GM12874 (cell line): ENCODE measurements around the gene PGAP6.

ENCODE experiments used
- TF ChIP-seq, protein P1 (sequence below): IDR thresholded peaks from 2 replicates; pipeline ENCODE4 v1.5.1; 2011; ENCODE audit warnings: low read depth, mild to moderate bottlenecking, control low read depth, low read length, moderate library complexity; ENCODE audit not compliant: insufficient read depth

Gene PGAP6

DNA sequence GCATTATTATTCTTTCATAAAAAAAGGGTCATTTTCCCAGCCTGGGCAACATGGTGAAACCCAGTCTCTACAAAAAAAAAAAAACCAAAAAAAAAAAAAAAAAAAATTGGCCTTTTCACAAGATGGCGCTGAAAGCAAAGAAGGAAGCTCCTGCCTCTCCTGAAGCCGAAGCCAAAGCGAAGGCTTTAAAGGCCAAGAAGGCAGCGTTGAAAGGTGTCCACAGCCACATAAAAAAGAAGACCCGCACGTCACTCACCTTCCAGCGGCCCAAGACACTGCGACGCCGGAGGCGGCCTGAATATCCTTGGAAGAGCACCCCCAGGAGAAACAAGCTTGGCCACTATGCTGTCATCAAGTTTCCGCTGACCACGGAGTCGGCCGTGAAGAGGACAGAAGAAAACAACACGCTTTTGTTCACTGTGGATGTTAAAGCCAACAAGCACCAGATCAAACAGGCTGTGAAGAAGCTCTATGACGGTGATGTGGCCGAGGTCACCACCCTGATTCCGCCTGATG is 4.9 kb upstream of the PGAP6 start:
- TF ChIP-seq, protein P1, sequence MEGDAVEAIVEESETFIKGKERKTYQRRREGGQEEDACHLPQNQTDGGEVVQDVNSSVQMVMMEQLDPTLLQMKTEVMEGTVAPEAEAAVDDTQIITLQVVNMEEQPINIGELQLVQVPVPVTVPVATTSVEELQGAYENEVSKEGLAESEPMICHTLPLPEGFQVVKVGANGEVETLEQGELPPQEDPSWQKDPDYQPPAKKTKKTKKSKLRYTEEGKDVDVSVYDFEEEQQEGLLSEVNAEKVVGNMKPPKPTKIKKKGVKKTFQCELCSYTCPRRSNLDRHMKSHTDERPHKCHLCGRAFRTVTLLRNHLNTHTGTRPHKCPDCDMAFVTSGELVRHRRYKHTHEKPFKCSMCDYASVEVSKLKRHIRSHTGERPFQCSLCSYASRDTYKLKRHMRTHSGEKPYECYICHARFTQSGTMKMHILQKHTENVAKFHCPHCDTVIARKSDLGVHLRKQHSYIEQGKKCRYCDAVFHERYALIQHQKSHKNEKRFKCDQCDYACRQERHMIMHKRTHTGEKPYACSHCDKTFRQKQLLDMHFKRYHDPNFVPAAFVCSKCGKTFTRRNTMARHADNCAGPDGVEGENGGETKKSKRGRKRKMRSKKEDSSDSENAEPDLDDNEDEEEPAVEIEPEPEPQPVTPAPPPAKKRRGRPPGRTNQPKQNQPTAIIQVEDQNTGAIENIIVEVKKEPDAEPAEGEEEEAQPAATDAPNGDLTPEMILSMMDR = no peak

DNA sequence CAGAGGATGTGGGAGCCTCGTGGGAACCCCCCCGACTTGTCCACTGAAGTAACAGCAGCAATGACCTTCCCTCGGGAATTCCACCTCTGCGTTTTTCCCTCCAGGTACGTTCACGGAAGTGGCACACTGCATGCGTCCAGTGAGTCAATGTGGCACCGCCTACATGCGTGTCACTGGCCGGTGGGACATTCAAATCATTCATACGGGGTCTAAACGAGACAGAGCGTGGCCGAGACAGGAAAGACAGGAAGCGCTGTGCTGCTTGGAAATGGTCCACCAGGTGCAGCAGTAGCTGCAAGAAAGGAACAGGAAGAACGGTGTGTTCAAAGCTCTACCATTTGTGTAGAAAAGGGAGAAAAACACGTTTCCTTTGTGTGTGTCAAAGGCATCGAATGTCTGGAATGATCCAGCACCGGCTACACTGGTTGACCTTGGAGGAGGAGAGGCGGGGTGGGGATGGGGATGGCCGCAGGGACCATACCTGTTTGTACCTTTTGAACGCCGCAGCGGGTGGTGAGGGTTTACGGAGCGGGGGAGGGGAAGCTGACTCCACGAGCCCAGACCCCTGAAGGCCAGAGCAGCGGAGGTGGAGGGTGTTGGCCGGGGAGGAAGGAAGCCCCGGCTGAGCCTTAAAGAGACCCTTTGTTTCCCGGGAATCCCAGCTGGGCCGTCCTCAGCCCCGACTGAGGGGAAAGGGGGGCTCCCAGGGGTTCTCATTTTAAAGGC is 1.7 kb upstream of the PGAP6 start:
- TF ChIP-seq, protein P1 = no peak

DNA sequence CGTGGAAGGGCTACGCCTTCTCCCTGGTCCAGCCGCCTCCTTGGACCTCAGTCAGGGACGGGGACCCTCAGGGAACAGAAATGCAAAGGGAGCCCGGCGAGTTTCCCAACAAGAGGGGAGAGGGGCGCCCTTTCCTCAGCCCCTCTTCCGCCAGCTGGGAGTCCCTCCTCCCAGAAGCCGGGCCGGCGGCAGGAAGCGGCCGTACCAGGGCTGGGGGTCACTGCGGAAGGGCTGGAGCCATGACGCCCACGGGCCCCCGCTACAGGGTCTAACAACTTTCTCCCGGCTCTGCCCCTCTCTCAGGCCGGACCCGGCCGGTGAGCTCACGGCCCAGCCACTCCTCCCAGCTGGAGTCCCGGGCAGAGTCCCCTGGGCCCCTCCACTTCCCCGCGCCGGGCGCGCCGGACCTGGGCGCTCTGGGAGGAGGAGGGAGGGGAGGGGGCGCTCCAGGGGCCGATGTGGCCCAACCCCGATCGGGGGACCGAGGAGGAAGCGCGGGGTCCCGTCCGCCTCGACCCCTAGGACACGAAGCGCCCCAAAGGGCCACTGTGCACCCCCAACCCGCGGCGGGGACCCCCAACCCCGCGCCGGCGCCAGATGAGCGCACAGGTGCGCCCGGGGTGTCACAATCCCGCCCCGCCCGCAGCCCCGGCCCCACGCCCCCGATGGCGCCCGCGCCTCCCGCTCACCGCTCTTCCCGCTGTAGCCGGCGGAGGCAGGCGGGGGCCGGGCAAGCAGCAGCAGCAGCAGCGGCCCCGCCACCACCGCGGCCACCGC is 578 bp downstream of the PGAP6 start:
- TF ChIP-seq, protein P1 = no peak

DNA sequence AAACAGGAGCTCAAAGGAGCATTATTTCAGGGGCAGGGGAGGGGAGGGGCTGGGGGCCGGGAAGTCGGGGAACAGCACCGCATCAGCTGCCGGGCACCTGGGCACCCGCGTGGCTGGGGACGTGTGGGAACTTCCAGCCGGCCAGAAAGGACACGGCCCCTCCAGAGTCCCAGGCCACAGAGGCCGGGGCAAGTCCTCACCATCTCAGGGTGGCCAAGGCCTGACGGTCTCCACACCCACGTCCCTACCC is 1.1 kb downstream of the PGAP6 start:
- TF ChIP-seq, protein P1 = no peak

DNA sequence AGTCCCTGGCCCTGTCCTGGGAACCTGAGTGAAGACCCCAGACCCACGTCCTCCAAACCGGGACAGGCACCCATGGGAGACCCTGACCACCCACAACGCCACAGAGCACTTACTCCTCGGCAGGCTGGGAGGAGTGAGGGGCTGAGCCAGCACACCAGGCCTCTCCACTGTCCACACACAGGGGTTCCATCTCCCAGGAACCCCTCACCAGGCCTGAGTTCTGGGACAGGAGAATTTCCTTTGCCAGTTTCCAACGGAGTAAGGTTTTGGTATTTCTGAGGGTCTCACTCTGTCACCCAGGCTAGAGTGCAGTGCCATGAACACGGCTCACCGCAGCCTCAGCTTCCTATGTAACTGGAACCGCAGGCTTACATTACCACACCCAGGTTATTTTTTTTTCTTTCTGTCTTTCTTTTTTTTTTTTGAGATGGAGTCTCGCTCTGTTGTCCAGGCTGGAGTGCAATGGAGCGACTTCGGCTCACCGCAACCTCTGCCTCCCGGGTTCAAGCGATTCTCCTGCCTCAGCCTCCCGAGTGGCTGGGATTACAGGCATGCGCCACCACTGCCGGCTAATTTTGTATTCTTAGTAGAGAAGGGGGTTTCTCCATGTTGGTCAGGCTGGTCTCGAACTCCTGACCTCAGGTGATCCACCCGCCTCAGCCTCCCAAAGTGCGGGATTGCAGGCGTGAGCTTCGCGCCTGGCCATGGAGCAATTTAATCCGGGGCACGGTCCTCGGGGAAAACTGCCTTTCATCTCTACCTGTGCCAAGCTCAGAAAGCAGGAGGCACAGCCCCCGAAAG is 1.6 kb downstream of the PGAP6 start:
- TF ChIP-seq, protein P1 = no peak

DNA sequence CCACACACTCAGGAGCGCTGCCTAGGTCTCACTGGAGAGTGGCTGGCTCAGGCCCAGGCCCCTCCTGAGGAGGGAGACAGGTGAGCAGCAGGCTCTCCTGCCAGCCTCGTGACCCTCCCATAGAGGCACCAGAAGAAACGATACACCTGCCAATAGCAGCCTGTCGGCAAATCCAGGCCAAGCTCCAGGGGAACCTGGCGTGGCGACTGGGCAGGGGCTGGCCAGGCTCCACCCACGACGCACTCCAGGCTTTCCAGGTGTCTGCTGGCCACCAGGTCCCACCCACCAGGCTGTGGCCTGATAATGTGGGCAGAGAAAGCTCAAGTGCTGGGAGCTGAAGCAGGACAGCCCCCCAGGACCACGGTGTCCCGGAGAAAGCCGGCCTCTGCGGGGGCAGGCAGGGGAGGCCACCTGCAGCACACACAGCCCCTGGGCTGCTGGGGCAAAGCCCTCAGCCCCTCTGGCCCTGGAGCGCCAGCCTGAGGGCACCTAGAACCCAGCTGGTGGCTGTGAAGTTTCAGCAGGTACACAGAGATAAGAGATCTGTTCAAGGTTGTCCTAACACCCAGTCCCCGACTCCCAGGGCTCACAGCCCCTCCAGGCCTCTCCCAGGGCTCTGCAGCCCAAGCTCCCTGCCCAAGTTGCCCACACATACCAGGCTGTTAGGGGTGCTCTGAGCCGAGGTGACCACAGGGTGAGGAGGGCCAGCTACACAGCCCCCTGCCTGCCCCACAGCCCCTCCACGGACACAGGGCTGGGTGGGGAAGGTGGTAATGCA is 2.4 kb downstream of the PGAP6 start:
- TF ChIP-seq, protein P1 = no peak
